ENCODE data around the gene AMMECR1. TPM values are rescaled to one million over a fixed set of nuclear protein-coding genes. Genes with fewer than 3 reads are reported as not detected.

AMMECR1 gene
- total RNA-seq, 1 experiment from 2014 or later: 23.0 TPM

- no peaks in the 10 kb centered on the region for H3K27me3 ChIP-seq (replicated peaks; ENCODE audit: control insufficient read depth, insufficient read depth, low read length)
- no peak for DNase-seq
- H3K36me3 ChIP-seq (ENCODE audit: control insufficient read depth, insufficient read depth, low read length): no peaks in the 10 kb centered on the region
- Mint-ChIP-seq H3K27ac (ENCODE audit: unreplicated experiment) (no peak overlapping the region), H3K36me3 (ENCODE audit: insufficient read depth, unreplicated experiment) (no peaks in the 10 kb centered on the region), H3K4me1 (ENCODE audit: low read depth, unreplicated experiment) (peaks cover 8% of the 10 kb centered on the region), H3K9me3 (ENCODE audit: unreplicated experiment) (peaks cover 9% of the 10 kb centered on the region), H3K4me3 (ENCODE audit: unreplicated experiment) (no peak overlapping the region), H3K27me3 (ENCODE audit: insufficient read depth, unreplicated experiment) (no peaks in the 10 kb centered on the region)
- TSS peak; percentile 11 for BruUV-seq (replicated peaks)
- H3K9me3 ChIP-seq: no peaks in the 10 kb centered on the region
- ChIA-PET CTCF (no interaction called here), POLR2A (no interaction called here)
- H3K4me1 ChIP-seq: no peaks in the 10 kb centered on the region
- intact Hi-C loops (cut with micrococcal nuclease; ENCODE audit: unreplicated experiment): no loop called here
- H3K4me3 ChIP-seq (ENCODE audit: low read depth, low read length): no peak overlapping the region
- no peak for TF ChIP-seq CTCF (IDR thresholded peaks at IDR 0.05; ENCODE audit: insufficient read depth in 1 of 2, low read depth in 1 of 2, low read length in 1 of 2, severe bottlenecking in 1 of 2, unreplicated experiment in 1 of 2)
Observed at GRCh38 chrX:110228453-110228852, 89.4 kb downstream of the AMMECR1 start.

DNA sequence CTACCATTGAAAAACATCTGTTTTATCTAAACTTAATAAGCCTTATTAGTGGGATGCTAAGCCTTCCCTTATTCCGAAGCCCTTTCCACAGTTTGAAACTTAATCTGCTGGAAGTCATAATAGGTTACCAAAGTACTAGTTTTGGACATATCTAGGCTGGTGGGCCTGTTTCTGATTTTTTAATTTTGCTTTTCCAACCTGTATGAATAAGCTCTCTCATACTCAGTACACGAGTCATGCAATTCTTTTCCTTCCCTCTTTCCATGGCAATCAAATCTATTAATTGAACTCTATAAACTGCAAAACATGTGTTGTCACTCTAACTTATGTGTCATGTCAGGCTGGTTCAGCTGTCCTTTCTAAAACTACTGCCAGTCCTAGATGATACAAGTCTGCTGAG is 91.0 kb downstream of the AMMECR1 start:
- H3K4me1 ChIP-seq: no peaks in the 10 kb centered on the region
- H3K9me3 ChIP-seq: no peaks in the 10 kb centered on the region
- no peak overlapping the region for H3K4me3 Mint-ChIP-seq (ENCODE audit: unreplicated experiment)
- no peak for DNase-seq
- no peaks in the 10 kb centered on the region for H3K9me3 Mint-ChIP-seq (ENCODE audit: unreplicated experiment)
- no peak overlapping the region for H3K27ac Mint-ChIP-seq (ENCODE audit: unreplicated experiment)
- H3K27me3 Mint-ChIP-seq (ENCODE audit: insufficient read depth, unreplicated experiment): no peaks in the 10 kb centered on the region
- BruUV-seq (replicated peaks): no TSS peak
- POLR2A ChIA-PET: no interaction called here
- CTCF ChIA-PET: no interaction called here
- H3K4me3 ChIP-seq (ENCODE audit: low read depth, low read length): no peak overlapping the region
- H3K36me3 ChIP-seq (ENCODE audit: control insufficient read depth, insufficient read depth, low read length): no peaks in the 10 kb centered on the region
- intact Hi-C loops (cut with micrococcal nuclease; ENCODE audit: unreplicated experiment): no loop called here
- no peaks in the 10 kb centered on the region for H3K36me3 Mint-ChIP-seq (ENCODE audit: insufficient read depth, unreplicated experiment)
- peaks cover 8% of the 10 kb centered on the region for H3K4me1 Mint-ChIP-seq (ENCODE audit: low read depth, unreplicated experiment)
- no peaks in the 10 kb centered on the region for H3K27me3 ChIP-seq (replicated peaks; ENCODE audit: control insufficient read depth, insufficient read depth, low read length)
- no peak for TF ChIP-seq CTCF (IDR thresholded peaks at IDR 0.05; ENCODE audit: insufficient read depth in 1 of 2, low read depth in 1 of 2, low read length in 1 of 2, severe bottlenecking in 1 of 2, unreplicated experiment in 1 of 2)

DNA sequence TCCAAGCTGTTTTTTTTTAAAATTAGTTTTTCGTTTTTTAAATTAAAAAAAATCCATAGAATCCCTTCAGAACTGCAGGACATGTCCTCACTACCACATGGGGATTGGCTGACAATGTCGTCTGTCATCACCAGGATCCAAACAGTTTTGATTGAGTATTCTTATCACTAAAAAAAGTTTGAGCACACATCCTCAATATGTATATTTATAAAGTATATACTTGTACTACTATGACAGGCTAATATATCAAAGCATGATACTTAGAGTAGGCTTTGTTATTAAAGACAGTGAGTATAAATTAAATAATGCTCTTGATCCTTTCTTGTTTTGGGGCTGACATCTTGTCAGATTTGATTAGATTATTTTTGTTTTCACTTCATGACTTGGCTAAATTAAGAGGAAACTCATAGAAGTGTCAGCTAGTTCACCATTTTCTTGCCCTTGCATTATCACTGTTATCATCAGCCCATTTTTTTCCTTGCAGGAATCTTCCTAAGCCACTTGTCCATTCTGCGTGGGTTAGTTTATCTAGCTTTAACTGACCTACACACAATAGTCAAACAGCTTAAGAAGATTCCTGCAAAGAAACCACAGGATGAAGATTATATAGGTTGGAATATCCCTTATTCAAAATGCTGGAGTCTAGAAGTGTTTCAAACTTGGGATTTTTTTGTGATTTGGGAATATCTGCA is 92.8 kb downstream of the AMMECR1 start:
- no peak overlapping the region for H3K4me3 Mint-ChIP-seq (ENCODE audit: unreplicated experiment)
- intact Hi-C loops (cut with micrococcal nuclease; ENCODE audit: unreplicated experiment): no loop called here
- Histone ChIP-seq H3K36me3 (ENCODE audit: control insufficient read depth, insufficient read depth, low read length) (no peaks in the 10 kb centered on the region), H3K27me3 (replicated peaks; ENCODE audit: control insufficient read depth, insufficient read depth, low read length) (no peaks in the 10 kb centered on the region), H3K9me3 (no peaks in the 10 kb centered on the region), H3K4me1 (no peaks in the 10 kb centered on the region), H3K4me3 (ENCODE audit: low read depth, low read length) (no peak overlapping the region)
- H3K27ac Mint-ChIP-seq (ENCODE audit: unreplicated experiment): no peak overlapping the region
- no peak for TF ChIP-seq CTCF (IDR thresholded peaks at IDR 0.05; ENCODE audit: insufficient read depth in 1 of 2, low read depth in 1 of 2, low read length in 1 of 2, severe bottlenecking in 1 of 2, unreplicated experiment in 1 of 2)
- no peaks in the 10 kb centered on the region for H3K9me3 Mint-ChIP-seq (ENCODE audit: unreplicated experiment)
- BruUV-seq (replicated peaks): no TSS peak
- ChIA-PET CTCF (no interaction called here), POLR2A (no interaction called here)
- H3K4me1 Mint-ChIP-seq (ENCODE audit: low read depth, unreplicated experiment): no peaks in the 10 kb centered on the region
- H3K27me3 Mint-ChIP-seq (ENCODE audit: insufficient read depth, unreplicated experiment): no peaks in the 10 kb centered on the region
- H3K36me3 Mint-ChIP-seq (ENCODE audit: insufficient read depth, unreplicated experiment): no peaks in the 10 kb centered on the region
- no peak for DNase-seq
